GM12892 (cell line): ENCODE results near the gene MGMT.

Source experiments
- POLR2A ChIP-seq: IDR thresholded peaks from 2 replicates; pipeline ENCODE4 v1.6.1; 2011; ENCODE audit warnings: low read depth, low read length, control low read depth
- POLR2AphosphoS5 ChIP-seq: IDR thresholded peaks from 2 replicates; pipeline ENCODE4 v1.6.1; 2011; ENCODE audit warnings: low read depth, low read length, control low read depth
- TAF1 ChIP-seq: IDR thresholded peaks from 2 replicates; pipeline ENCODE4 v1.6.1; 2011; ENCODE audit warnings: low read depth, mild to moderate bottlenecking, control low read depth, low read length, borderline replicate concordance

DNA sequence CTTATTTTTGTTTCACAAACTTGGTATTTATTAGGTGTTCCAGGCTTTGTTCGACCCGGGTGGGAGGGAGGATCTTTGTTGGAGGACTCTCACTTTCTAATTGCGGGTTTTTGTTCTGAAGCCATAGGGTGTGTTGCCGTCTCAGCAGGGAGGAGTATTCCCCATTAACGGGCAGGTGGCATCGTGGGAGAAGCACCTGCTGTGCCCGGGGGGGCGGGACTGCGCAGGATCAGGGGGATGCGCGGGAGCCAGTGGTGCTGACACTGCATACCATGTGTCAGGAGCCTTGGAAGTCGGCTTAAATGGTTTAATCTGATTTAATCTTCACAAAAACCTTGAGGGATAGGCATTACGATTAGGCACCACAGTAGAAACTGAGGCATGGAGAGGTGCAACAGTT is 113.0 kb downstream of the MGMT start:
- no peak for TF ChIP-seq POLR2AphosphoS5
- no peak for TF ChIP-seq POLR2A
- TF ChIP-seq TAF1 = no peak
